ENCODE data around the gene KCNMA1. TPM values are rescaled to one million over a fixed set of nuclear protein-coding genes. Genes with fewer than 3 reads are reported as not detected.
A peak's percentile ranks its signal among the peaks of the same experiment; 100 is the strongest.

The KCNMA1 gene
- total and polyA plus RNA-seq, 10 of the 15 experiments (the other 5 are each of a cell fraction or from before 2014, with no cell fraction given), result 8.5 to 77.0 (median 21.3) TPM

GRCh38 chr10:77496941-77497420 is 140.6 kb downstream of the KCNMA1 start:
- Histone ChIP-seq H3K4me1 (ENCODE audit: control insufficient read depth, insufficient read depth, low read length) (peaks cover 23% of the 10 kb centered on the region), H3K9ac (ENCODE audit: control insufficient read depth, insufficient read depth, low read length) (no peak overlapping the region), H4K20me1 (ENCODE audit: control insufficient read depth, insufficient read depth) (no peaks in the 10 kb centered on the region), H3K9me3 (replicated peaks; ENCODE audit: control insufficient read depth, insufficient read depth, low read length) (no peaks in the 10 kb centered on the region), H3K79me2 (ENCODE audit: control insufficient read depth, insufficient read depth, low read length) (no peaks in the 10 kb centered on the region), H3K4me2 (ENCODE audit: control insufficient read depth, insufficient read depth) (no peak overlapping the region), H3K36me3 (ENCODE audit: control insufficient read depth in 2 of 2, insufficient read depth in 2 of 2, low read length in 1 of 2) (no peaks in the 10 kb centered on the region), H2AFZ (ENCODE audit: control insufficient read depth, low read depth, low read length) (no peak overlapping the region), H3K27me3 (replicated peaks in 1 of 2; ENCODE audit: control insufficient read depth in 2 of 2, insufficient read depth in 2 of 2, low read length in 1 of 2) (no peaks in the 10 kb centered on the region), H3K27ac (ENCODE audit: control insufficient read depth, insufficient read depth) (no peak overlapping the region), H3K4me3 (no peak overlapping the region)
- ChIA-PET CTCF (interaction anchor here (0.6 to 2.9 kb wide), 8 partner anchors 9 to 215 kb away, joined by 3 to 14 read pairs (median 4); no protein-coding TSS in a partner anchor), SMC1A (ENCODE audit: uncharacterized antibody, unreplicated experiment) (interaction anchor here (0.6 to 4.2 kb wide), 15 partner anchors 9 to 215 kb away, joined by 3 to 24 read pairs (median 4); no protein-coding TSS in a partner anchor), RAD21 (ENCODE audit: unreplicated experiment) (interaction anchor here (0.8 to 2.2 kb wide), 9 partner anchors 9 to 138 kb away, joined by 3 to 6 read pairs (median 4); no protein-coding TSS in a partner anchor), POLR2A (interaction anchor here (0.6 to 1.4 kb wide), 7 partner anchors 8 to 134 kb away, joined by 3 to 5 read pairs (median 3); no protein-coding TSS in a partner anchor)
- no peak for DNase-seq (ENCODE audit: low read depth, low spot score)
- FAIRE-seq, result no peak
- no TSS peak for BruUV-seq (replicated peaks)
- peak; percentile 5; the same call in 2 of the 3 replicates for ATAC-seq
- in situ Hi-C loops (cut with MboI), result no loop called here
- intact Hi-C loops (cut with micrococcal nuclease; ENCODE audit: unreplicated experiment), result no loop called here
- WGBS (ENCODE audit: insufficient coverage, insufficient replicate concordance, low lambda C conversion rate, missing lambda C conversion rate), result 18% methylated on average over 3 of the region's 3 CpGs
- TF ChIP-seq PKNOX1 (IDR thresholded peaks at IDR 0.05) (no peak), TCF3 (IDR thresholded peaks at IDR 0.05; ENCODE audit: borderline replicate concordance, insufficient read depth, low read depth, low read length) (no peak), REST (IDR thresholded peaks at IDR 0.05; ENCODE audit: low read depth, low read length) (no peak), SREBF1 (IDR thresholded peaks at IDR 0.05; ENCODE audit: low read length) (no peak), RAD21 (IDR thresholded peaks at IDR 0.05; ENCODE audit: insufficient read depth, low read depth, low read length) (no peak), CBX3 (IDR thresholded peaks at IDR 0.05; ENCODE audit: borderline replicate concordance, low read depth) (no peak), ZNF687 (IDR thresholded peaks at IDR 0.05) (peak; percentile 70; the same call in 1 of the 2 replicates), ZBTB40 (IDR thresholded peaks at IDR 0.05; ENCODE audit: borderline replicate concordance) (no peak), MAX (IDR thresholded peaks at IDR 0.05; ENCODE audit: low read depth, low read length) (no peak)
